AG09319 (cell line): ENCODE measurements around the gene SMAP1.
A peak's percentile ranks its signal among the peaks of the same experiment; 100 is the strongest.

ENCODE experiments used
- DNase-seq: peaks from one replicate; pipeline ENCODE4 v3.0.0-alpha.2; 2010; ENCODE audit warnings: low read depth; ENCODE audit errors: extremely low read depth
- TF ChIP-seq, protein P1 (sequence below): IDR thresholded peaks from 2 replicates; pipeline ENCODE4 v1.5.1; 2011; ENCODE audit warnings: low read depth, mild to moderate bottlenecking, inconsistent platforms, low read length, moderate library complexity

Gene SMAP1

DNA sequence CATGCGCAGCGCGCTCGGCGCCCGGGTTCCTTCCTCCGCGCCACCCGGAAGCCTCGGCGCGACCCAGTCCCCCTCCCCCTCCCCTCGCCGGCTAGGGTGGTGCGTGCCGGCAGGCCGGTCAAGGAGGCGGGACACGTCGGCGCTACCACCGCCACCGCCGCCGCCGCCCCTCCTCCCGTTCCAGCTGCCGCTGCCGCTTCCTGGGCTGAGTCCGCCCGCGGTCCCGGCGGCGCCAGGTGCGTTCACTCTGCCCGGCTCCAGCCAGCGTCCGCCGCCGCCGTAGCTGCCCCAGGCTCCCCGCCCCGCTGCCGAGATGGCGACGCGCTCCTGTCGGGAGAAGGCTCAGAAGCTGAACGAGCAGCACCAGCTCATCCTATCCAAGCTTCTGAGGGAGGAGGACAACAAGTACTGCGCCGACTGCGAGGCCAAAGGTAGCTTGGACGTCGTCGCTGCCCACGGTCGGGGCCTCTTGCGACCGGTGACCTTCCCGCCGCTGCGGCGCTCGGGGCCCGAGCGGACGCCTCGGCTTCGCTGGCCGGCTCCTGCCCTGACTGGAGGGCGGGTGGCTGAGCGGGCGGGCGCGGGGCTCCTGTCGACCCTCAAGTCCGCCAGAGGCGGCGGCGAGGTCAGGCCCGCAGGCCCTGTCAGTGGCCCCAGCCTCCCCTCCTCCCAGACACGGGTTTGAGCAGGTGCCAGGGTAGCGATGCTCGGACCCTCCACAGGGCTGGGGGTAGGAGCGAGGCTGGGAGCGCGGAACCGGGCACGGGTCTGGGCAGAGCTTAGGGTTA lies at the start of gene SMAP1:
SMAP1 (plus strand) TSS at position 173 of the 788 bp plus-strand sequence; CDS start at position 314, 141 bp downstream.
- TF ChIP-seq, protein P1, sequence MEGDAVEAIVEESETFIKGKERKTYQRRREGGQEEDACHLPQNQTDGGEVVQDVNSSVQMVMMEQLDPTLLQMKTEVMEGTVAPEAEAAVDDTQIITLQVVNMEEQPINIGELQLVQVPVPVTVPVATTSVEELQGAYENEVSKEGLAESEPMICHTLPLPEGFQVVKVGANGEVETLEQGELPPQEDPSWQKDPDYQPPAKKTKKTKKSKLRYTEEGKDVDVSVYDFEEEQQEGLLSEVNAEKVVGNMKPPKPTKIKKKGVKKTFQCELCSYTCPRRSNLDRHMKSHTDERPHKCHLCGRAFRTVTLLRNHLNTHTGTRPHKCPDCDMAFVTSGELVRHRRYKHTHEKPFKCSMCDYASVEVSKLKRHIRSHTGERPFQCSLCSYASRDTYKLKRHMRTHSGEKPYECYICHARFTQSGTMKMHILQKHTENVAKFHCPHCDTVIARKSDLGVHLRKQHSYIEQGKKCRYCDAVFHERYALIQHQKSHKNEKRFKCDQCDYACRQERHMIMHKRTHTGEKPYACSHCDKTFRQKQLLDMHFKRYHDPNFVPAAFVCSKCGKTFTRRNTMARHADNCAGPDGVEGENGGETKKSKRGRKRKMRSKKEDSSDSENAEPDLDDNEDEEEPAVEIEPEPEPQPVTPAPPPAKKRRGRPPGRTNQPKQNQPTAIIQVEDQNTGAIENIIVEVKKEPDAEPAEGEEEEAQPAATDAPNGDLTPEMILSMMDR = no peak

DNA sequence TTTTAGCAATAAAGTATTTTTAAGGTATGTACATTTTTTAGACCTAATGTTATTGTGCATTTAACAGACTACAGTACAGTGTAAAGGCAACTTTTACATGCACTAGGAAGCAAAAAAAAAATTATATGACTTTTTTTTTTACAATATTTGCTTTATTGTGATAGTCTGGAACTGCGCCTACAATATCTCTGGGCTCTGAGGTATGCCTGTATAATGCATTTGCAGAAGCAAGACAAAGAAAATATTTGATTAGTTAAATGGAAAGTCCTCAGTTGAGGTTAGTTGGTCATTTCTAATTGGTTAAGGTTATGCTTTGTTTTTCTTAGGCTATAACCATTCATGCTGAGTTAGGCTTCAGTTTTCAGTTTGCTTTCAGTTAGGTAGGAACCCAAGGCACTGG lies 46.9 kb upstream of the SMAP1 start:
- DNase-seq = no peak
- TF ChIP-seq, protein P1 = no peak

More for the DNA sequence above, at the start of gene SMAP1:
- DNase-seq = peak; percentile 77

DNA sequence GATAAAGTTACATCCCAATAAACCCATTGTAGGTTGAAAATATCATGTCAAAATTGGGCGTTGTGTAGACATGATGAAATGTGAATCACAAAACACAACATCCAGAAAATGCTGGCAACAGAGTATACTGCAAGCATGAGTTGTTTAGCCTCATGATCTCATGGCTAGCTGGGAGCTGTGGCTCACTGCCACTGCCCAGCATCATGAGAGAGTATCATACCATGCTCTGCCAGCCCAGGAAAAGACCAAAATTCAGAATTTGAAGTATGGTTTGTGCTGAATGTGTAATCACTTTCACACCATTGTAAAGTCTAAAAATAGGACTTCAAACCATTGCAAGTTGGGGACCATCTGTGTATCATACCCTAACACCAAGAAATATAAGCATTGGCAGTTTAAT lies 45.2 kb upstream of the SMAP1 start:
- TF ChIP-seq, protein P1 = no peak
- no peak for DNase-seq

DNA sequence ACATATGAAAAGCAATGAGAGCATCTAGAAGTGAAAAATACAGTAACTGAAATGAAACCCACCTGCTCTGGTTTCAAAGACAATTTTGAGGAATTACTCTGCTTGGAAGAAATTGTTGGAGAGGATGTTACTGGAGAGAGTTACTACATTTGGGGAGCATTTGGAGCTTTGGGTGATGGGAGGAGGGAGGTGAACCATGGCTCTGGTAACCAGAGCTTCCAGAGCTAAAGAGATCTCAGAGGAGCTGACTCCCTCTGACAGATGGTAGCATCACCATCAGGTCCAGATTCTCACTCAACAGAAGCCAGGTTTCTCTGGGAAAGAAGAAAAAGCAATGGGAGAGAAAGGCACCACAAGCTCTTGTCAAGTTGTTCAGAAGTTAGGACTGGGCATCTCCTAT lies 42.2 kb upstream of the SMAP1 start:
- TF ChIP-seq, protein P1 = no peak
- DNase-seq = no peak

DNA sequence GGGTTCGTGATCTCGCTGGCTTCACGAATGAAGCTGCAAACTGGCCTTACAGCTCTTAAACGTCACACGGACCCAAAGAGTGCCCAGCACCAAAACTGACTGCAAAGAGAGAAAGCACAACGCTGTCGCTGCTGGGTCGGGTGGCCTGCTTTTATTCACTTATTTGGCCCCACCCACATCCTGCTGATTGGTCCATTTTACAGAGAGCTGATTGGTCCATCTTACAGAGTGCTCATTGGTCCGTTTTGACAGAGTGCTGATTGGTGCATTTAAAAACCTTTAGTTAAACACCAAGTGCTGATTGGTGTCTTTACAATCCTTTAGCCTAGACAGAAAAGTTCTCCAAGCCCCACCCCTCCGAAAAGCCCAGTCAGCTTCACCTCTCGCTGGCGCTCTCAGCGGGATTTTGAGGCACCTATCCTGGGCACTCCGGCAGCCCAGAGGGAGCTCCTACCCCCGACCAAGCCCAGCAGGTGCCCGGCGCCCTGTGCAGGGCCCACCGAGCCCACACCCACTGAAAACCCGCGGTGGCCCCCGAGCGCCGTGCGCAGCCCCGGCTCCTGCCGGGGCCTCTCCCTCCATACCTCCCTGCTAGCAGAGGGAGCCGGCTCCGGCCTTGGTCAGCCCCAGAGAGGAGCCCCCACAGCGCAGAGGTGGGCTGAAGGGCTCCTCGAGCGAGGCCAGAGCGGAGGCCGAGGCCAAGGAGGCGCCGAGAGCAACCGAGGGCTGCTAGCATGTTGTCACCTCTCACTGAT lies 40.0 kb upstream of the SMAP1 start:
- DNase-seq = no peak
- TF ChIP-seq, protein P1 = no peak

DNA sequence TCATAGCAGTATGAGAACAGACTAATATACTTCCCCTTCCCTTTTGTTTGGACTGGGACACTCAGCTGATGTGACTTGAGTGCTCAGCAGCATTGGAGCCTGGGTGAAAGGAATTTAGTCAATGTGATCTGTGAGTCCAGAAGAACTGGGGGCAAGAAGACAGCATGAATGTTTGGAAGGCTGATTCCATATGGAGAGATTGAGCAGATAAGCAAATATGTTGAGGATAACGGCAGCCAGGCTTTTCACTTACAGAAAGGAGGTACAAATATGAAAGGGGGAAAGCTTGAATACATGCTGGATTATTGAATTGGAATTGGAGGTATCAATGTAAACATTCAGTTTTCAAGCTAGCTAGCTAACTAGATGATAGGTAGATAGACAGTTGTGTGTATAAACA lies 37.8 kb upstream of the SMAP1 start:
- no peak for DNase-seq
- TF ChIP-seq, protein P1 = no peak

DNA sequence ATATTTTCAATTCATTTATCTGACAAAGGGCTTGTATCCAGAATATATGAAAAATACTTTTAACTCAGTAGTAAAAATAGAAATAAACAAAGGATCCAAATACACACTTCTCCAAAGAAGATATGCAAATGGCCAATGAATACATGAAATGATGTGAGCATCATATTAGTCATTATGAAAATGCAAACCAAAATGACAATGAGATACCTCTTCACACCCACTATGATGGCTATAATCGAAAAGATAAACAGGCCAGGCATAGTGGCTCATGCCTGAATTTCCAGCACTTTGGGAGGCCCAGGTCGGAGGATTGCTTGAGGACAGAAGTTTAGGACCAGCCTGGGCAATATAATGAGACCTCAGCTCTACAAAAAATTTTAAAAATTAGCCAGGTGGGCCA lies 33.8 kb upstream of the SMAP1 start:
- DNase-seq = no peak
- TF ChIP-seq, protein P1 = no peak
